Lung (tissue), 5 donors: ENCODE results near the gene UCMA. TPM values are rescaled to one million over a fixed set of nuclear protein-coding genes. Genes with fewer than 3 reads are reported as not detected.

ENCODE experiments used
- polyA plus RNA-seq, 2 donors: library from polyadenylated mRNA; stranded (reverse); fragments of 200-250 nt; gene quantifications; one replicate each; pipeline ENCODE4 v1.2.1, GENCODE V29; 2013
- small RNA-seq: library from RNA; depleted of rRNA; stranded (forward); fragments of <200 nt; gene quantifications from one replicate; pipeline ENCODE3, GENCODE V24; 2014; ENCODE audit warnings: low replicate concordance
- total RNA-seq, 2 donors: library from RNA; depleted of rRNA in 1 of 2; stranded (reverse); fragments of >200 nt in 1 of 2; gene quantifications; one replicate each; pipeline ENCODE4 v1.2.1, GENCODE V29; 2014 to 2021
- donor health status: Bipolar disorder and iron deficiency.
- donor health status: healthy.
- donor health status: DM: yes; HTN: yes; CAD: no.

Gene UCMA
- total and polyA plus RNA-seq, 4 donors: 0.91 TPM; not detected in 3

Small RNA genes lying within 50 kb of the gene (small RNA-seq; reads per million reads assigned to genes)
- gene RNU6-6P: not detected

Other genes starting within 250 kb of the UCMA start
- gene CCDC3, start 232.7 kb downstream of the UCMA start, total RNA-seq: 10 to 100 TPM; 10.2 to 11.7 TPM
- 10 to 100 TPM in 1 of 2 donors, 1 to 10 TPM in 1; 4.1 to 21.5 TPM for gene CCDC3, start 232.7 kb downstream of the UCMA start, polyA plus RNA-seq
- 10 to 100 TPM; 41.2 to 45.6 TPM for gene OPTN, start 134.2 kb downstream of the UCMA start, total RNA-seq
- 10 to 100 TPM; 23.0 to 34.3 TPM for gene OPTN, start 134.2 kb downstream of the UCMA start, polyA plus RNA-seq
- gene MCM10, start 72.8 kb downstream of the UCMA start, total RNA-seq: 1 to 10 TPM; 1.5 to 1.8 TPM
- under 1 TPM; 0.54 to 0.59 TPM for gene MCM10, start 72.8 kb downstream of the UCMA start, polyA plus RNA-seq
- gene PHYH, start 65.7 kb upstream of the UCMA start, total RNA-seq: 10 to 100 TPM; 17.4 to 28.9 TPM
- gene PHYH, start 65.7 kb upstream of the UCMA start, polyA plus RNA-seq: 10 to 100 TPM; 14.8 to 28.1 TPM
- gene SEPHS1, start 113.9 kb upstream of the UCMA start, total RNA-seq: 10 to 100 TPM; 37.4 to 47.3 TPM
- 10 to 100 TPM; 19.5 to 33.4 TPM for gene SEPHS1, start 113.9 kb upstream of the UCMA start, polyA plus RNA-seq